HG03460 (cell line): ENCODE data around the gene NHEJ1.

Experiments used
- ATAC-seq: cut with Tn5 transposase; IDR thresholded peaks from one replicate; pipeline ENCODE4 v1.9.1; 2021; ENCODE audit not compliant: unreplicated experiment

The NHEJ1 gene

DNA sequence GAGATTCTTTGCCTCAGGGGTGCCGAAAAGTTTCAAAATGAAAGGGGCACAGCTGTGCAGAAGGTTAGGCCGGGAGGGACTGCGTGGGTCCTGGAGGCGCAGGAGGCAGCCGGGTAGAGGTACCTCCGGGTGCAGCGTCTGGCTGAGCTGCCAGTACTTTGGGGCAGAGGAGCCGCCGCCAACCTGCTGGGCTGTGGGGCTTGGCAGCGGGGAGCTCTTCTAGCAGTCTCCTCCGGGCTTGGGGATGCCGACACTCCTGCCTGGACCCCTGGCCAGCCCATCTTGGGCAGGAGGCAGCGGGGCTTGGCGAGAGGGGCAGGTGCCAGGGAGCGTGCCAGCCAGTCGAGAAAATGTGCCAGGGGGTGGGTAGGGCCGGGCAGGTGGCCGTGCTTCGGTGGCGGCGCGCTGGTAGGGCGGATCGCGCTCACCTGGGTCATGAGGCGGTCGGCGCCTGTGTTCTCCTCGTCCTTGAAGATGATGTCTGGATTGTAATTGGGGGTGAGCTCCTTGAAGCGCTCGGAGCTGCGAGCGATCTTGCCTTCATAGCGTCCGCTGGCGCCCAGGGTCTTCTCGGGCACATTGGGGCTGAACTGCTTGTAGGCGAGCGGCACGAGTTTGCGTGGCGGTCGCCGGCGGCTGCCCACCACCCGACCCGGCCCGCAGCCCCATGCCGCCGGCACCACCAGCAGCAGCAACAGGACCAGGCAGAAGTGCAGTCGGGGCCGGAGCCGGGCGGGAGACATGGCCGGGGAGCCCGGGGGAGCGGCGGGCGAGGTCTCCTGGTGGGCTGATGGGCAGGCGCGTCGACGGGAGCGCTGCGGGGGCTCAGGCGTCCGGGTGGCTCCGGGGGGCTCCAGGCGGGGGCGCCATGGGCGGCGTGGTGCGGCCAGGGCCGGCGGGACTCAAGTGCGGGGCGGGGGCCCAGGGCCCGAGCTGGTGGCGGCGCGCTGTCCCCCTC is 100.6 kb downstream of the NHEJ1 start:
- no peak for ATAC-seq

DNA sequence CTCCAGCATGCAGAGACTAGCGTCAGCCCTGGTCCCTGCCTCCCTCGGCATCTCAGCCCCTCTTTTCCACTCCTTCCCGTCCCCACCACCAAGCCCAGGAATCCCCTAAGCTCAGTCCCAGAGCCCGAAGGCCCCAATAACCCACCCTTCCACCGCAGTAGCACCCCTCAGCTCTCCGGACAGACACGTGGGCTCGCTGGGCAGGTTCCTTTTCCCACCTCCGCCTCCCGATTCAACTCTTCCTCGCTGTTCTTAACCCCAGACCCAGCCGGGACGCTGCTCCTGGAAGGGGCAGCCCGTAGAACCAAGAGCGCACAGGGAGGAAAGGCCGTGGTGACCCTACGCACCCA is 101.3 kb downstream of the NHEJ1 start:
- no peak for ATAC-seq

DNA sequence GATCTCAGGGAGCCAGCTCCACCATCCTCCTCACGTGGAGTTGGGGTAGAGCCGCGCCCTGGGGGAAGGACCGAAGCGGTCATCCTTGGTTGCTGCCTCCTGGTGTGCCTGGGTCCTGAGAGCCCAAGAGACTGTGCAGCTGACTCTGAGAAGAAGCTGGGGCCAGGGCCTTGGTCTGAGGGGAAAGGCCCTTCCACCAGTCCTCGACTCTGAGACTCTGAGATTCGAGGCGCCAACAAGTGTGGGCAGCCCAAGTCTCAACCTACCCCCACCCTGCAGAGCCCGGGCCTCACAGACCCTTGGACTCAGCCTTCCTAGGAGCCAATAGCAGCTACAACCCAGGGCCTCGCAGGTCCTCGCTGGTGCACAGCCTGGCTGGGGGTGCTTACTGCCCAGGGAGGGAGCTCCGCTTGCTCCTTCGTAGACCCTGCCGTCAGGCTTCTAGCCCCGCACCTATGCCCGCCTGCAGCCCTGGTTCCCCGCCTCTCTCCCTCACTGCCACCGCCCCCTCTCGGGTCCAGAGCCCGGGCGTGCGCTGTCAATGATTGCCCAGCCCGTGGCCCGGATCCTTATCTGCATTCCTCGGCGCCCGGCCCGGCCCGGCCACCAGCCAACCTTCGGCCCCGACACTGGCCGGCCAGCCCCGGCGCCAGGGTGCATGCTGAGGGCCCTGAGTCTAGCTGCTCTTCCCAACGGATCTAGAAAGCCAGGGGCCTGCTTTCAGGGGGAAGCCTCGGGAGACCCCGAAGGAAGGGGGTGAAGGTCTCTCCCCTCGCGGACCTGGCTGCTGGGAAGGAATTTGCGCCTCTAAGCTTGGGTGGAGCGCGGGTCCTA is 101.9 kb downstream of the NHEJ1 start:
- ATAC-seq = no peak

DNA sequence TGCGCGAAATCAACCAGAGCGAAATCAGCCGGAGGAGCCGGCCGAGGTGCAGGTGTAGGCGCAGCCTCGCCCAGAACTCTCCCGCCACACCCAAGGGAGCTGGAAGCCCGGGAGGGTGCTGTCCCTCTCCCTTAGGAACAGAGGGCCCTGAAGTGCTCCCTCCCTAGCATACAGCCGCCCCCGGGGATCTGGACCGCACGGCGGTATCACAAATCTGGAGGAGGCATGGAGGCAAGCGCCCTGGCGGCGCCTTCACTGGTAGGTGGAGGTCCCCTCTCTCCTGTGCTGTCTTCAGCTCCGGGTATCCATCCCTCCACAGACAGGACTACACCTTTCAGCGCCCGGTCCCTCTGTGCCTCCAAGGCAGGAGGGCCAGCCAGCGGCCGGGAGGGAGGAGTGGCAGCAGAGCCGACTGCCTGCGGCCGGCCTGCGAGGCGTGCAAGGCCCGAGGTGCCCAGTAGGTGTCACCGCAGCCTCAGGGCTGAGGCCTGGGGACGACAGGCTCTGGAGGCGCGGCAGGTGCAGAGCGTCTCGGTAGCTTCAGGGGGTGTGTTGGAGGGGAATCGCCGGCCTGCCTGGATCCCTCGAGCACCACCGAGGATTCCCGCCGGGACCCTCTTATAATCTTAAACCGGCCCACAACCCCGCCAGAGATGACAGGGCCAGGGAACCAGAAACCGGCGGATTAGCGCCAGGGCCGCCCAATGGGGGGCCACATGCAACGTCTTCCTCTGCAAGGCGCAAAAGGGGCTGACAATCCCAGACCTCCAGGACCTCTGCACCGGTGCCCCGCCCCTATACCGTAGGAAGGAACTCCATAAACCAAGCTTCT is 102.7 kb downstream of the NHEJ1 start:
- peak; percentile 85 for ATAC-seq

DNA sequence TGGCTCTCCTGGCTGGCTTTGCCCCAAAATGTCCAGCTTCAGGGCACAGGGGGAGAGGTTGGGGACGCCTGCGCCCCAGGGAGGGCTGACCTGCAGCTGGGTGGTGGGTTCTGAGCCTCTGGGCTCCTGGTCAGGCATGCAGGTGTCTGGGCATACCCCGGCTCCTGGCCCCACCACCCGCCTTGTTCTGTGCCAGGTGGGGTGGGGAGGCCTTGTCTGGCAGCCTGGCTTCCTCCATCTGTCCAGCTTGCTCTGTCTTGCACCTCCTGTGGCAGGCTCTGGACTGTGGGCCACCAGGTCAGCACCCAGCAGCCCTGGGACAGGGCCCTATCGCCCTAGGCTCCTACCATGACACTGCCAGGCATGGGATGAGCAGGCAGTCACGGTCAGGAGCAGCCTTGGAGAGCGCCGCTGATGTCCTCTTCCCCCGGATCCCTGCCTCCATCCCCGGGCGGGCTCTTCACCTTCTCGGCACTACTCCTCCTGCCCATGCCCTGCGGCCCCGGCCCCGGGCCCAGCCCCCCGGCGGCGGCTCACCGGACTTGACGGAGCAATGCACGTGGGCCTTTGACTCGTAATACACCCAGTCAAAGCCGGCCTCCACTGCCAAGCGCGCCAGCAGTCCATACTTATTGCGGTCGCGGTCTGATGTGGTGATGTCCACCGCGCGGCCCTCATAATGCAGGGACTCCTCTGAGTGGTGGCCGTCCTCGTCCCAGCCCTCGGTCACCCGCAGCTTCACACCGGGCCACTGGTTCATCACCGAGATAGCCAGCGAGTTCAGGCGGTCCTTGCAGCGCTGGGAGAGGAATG is 103.5 kb downstream of the NHEJ1 start:
- no peak for ATAC-seq

DNA sequence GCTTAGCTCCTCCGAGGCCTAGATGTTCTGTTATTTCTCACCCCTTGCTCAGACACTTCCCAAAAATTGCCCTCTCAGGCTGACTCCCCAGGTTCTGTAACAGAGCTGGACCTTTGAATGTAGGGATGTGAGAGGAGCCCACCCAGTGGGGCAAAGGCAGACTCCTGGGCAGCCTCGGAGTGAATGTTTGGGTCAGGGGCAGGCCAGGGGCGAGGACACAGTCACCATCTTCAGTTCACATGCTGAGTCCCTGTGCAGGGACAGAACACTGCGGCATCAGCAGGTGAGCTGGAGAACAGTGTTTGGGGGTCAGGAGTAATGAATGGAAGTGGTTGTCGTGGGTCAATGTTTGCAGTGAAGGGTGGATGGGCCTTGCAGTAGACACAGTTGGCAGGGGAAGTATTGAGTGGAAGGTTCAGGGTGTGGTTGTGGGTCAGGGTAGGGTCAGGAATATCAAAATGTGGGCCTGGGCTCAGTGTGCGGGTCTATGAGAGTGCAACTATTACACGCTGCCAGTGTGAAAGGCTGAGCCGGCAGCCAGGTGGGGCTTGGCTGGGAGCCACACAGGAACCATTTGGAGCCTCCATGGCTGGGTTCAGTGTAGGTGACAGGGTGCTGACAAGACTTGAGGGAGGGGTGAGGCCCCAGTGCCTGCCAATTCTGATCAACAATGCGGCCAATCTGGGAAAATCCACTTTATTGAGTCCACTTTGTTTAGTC is 104.3 kb downstream of the NHEJ1 start:
- ATAC-seq = no peak

DNA sequence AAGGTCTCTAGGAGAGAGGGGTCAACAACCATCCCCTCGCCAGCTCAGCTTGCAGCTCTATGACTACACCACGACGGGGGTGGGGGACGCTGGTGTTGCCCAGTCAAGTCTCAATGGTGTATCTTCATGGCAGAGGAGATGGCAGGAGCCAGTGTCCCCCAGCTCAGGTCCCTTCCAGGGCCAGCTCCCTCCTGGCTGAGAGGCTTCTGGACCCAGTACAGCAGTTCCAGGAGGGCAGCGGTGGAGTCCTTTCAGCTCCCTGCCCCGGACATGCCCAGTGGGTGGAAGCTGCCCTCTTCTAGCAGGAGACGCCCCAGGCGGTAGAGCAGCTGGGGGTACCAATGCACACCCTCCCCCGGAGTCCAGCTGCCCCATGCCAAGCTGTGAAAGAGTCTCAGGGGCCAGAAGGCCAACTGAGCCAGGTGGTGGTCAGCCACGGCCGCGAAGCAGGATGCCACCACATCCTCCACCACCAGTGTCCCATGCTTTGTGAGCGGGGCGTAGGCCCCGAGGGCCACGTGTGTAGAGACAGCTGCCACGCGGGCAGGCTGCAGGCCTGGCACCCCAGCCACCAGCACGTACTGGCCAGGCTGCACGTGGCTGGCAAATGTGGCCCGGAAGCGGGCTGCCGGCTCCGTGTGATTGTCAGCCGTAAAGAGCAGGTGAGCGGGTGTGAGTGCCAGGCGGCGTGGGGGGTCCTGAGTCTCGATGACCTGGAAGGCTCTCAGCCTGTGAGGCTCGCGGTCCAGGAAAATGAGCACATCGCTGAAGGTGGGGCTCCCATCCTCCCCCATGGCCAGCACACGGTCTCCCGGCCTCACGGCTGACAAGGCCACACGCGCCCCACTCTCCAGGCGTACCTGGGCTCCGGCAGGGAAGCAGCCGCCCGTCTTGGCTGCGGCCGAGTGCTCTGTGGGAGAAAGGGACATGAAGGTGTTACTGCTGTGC is 105.4 kb downstream of the NHEJ1 start:
- ATAC-seq = no peak

DNA sequence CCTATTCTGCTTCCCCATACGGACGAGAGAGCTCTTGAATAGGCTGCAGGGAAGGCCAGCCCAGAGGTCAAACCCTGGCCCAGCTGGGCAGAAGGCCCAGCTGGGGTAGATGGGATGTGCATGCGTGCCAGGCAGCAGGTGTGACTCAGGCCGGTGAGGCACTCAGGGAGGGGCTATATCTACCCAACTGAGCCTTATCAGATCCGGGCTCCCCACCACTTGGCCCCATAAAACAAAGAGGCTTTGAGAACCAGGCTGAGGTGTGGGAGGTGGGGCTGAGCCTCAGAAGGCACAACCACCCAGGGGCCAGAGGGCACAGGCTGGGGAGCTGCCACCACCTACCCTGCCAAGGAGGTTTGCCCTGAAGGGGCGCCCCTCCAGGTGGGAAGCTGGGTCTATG is 111.3 kb downstream of the NHEJ1 start:
- no peak for ATAC-seq

DNA sequence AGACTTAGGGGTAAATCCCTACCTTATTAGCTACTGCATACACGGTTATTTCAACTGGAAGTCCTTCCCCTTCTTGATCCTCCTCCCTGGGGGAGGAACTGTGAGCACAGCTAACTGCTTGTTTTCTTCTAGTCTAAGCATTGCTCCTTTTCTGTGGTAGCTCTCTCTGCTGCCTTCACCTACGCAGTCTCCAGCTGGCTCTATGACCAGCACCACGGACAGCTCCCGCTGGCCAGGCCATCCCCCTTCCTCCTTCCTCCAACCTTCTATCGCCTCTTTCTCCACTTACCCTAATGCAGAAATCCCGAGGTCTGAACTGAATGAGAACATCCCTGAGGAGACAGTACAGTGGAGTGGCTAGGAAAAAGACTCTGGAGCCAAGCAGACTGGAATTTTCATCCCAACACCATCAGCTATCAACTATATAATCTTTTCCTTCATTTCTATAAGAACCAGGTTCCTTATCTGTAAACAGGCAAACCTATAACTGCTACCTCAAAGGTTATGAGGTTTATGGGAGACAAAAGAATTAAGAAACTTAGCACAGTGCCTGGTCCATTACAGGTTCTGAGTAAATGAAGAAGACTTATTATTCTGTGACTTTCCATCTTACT is 114.6 kb downstream of the NHEJ1 start:
- ATAC-seq = no peak

DNA sequence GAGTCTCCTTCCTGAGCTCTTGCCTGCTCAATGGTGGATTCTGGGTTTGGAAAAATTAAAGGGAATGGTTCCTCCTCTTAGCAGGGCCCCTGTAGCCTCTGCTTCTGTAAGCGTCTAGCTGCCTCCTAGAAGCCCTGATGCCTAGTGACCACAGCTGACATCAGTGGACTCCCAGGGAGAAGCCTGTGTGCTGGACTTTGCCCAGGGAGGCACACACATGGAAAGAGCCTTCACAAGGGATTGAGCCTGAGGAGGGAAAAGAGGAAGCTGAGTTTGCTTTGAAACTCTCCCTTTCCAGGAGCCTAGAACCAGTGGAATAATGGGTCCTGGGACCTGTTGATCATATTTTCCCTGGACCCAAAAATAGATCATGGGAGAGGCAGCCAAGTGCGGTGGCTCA is 117.9 kb downstream of the NHEJ1 start:
- ATAC-seq = no peak

DNA sequence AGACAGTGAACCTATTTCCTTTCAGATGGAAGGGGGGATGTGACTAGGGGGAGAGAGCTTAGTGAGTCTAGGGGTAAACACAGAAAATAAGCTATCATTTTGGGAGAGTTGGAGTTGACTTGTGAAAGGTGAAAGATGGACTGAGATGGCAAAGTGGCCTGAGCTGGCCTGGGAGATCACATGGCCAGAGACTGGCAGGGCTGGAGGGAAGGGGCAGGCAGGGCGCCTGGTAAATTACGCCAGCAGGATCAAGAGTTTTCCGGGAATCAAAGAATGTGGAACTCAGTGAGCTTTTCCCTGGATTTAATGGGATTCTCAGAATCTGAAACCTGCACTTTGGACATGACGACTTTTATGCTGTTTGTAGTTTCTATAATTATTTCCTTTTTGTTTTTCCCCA is 118.5 kb downstream of the NHEJ1 start:
- no peak for ATAC-seq

DNA sequence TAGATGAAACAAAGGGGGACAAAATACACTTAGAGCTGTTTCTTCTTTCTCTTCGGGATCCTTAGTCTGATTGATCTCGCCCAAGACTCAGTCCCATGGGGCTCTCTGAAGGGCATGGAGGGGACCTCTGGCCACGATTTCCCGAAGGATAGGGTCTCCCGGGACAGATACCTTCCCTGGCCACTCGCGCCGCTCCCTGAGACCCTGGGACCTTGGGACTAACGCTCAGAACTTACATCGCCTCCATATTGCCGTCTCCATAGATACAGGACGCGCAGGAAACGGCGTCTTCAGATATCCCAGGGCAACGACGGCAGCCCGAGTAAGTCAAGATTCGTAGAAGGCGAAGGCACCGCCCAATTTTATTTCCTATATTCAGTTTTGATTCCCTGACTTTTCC is 119.4 kb downstream of the NHEJ1 start, which contains the start of gene CFAP65:
CFAP65 (minus strand) TSS at position 265 of the 400 bp plus-strand sequence. CDS start 2,468 bp downstream, outside the sequence.
- no peak for ATAC-seq

DNA sequence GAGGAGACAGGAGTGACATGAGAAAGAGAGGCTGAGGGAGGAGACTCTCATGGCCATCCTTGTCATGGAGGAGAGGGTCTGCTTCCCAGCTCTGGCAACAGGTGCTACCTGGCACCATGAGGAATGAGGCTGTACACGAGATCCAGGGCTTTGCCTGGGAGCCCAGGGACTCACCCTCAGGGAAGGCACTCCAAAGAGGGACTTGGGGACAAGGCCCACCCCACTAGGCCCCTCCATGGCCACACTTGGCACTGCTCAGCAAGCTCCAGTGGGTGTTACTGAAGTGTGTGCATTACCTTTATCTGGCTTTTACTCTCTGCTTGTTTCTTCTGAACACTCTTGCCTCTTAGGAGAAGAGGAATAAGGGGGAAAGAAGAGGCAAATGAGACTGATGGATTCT is 122.0 kb downstream of the NHEJ1 start:
- no peak for ATAC-seq

DNA sequence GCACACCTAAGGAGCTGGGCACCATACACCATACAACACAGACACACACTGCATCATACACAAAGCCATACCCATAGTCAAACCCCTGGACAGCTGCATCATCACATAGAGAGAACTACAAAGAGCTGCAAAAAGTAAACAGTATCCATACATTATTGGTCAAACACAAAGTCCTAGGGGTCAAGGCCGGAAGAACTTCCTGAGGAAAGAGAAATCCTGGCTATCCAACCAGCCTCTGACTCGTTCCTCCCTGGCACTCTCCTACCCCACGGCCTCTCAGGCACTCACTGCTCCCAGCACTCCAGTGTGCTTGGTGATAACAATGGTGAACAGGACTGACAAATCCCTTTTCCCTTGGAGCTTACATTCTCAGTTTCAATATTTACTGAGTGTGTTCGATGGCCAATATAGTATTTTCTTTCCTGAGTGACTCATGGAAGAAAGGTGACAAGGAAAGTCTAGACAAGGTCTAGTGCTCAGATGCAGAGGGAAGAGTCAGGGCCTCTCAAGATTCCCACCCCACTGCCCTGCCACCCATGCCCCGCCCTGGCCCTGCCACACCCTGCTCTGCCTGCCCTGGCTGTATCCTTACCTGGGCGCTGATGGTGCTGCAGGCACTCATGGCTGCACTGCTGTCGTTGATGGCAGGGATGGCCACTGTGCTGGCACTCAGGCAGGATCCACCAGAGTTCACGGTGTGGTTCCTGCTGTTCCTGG is 122.7 kb downstream of the NHEJ1 start:
- ATAC-seq = no peak

DNA sequence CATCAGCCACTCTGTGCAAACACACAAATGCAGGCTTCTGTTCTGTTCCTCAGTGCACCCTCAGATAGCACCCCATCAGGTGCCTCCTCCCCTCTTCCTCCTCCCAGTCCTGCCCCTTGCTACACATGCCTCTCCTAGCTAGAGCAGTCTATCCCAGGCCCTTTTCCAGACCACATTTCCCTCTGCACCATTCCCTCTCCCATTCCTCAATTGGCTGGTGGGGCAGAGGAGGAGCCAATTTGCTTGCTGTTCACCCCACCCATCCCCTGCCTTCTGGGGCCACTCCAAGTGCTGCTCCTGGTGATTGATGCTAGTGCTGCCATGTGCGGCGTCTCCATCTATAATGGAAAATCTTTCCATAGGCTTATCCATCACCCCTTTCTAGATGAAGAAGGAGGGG is 124.7 kb downstream of the NHEJ1 start:
- no peak for ATAC-seq

DNA sequence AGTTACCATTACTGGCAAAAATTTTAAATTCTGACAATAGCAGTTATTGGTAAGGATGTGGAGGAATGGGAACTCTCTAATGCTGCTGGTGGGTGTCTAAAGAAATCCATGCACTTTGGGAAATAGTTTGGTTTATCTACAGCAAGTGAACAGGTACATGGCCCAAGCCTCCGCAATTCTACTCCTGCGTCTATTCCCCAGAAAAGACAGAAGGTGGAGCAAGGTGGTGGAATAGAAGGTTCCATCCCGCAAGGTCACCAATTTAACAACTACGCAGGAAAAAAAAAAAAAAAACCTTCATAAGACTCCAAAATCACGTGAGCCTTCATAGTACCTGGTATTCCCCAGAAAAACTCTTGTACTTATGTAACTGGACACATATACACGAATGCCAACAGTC is 125.8 kb downstream of the NHEJ1 start:
- no peak for ATAC-seq

DNA sequence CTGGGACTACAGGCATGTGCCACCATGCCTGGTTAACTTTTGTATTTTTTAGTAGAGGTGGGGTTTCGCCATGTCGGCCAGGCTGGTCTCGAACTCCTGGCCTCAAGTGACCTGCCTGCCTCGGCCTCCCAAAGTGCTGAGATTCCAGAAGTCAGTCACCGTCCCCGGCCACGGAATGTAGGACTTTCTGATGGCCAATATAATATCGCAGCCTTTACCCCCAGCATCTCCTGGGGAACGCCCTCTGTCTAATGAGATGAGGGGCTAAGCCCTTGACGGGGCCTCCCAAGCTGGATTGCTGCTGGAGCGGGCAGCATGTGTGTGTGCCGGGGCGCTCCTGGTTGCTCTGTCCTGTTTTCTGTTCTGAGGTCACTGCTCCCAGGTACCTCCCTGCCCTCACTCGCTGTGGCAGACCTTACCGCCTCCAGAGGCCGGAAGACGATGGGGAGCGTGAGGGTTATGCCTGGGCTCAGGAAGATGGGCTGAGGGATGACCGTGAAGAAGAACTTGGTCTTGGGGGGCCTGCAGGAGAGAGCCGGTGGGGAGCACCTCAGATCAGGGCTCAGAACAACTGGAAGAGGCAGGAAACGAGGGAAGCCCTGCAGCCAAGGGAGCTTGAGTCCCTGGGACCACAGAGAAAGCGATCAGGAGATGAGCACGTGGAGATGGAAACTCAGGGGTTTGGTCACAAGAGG is 128.4 kb downstream of the NHEJ1 start:
- ATAC-seq = no peak
